CMK (cell line): Measurements from ENCODE around the gene PLEKHA6.
"Not testable (repeated sequence)": the region's sequence is repeated elsewhere in the genome, so short reads cannot be mapped to it uniquely, and the experiment has no call there.

Experiments used
- DNase-seq: peaks from one replicate; pipeline ENCODE4 v3.0.0-alpha.2; 2010; ENCODE audit warnings: low read depth

Gene PLEKHA6

DNA sequence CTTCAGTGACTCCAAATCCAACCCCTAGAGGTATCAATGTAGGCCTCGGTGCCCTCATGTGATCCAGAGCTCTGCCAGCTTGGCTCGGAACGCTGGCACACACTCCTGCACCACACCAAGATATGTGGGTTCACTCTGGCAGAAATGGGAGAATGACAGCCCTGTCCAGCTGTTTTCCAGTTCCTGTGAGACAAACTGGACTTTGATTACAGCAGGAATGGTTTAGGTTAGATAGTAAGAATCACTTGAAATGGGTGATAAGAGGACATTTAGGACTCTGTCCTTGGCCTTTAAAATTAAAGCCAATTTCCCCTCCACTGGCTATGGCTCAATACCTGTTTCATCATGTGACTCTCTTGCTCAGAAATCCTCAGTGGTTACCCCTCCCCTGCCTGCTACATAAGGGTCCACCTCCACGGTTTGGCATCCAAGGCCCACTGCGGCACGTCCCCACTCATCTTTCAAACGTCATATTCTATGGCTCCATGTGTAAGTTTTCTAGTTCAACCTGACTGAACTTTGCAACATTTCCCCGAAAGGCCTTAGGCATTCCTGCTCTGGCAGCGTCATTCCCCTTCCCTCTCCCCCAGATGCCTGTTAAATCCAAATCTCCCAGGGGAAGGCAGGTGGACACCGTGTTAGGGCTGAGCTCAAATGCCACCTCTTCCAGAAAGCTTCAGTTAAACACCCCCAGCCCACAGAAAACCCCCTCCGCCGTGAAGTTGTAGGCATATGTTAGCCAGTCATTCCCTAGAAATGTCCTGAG lies 44.7 kb downstream of the PLEKHA6 start:
- DNase-seq, result no peak

DNA sequence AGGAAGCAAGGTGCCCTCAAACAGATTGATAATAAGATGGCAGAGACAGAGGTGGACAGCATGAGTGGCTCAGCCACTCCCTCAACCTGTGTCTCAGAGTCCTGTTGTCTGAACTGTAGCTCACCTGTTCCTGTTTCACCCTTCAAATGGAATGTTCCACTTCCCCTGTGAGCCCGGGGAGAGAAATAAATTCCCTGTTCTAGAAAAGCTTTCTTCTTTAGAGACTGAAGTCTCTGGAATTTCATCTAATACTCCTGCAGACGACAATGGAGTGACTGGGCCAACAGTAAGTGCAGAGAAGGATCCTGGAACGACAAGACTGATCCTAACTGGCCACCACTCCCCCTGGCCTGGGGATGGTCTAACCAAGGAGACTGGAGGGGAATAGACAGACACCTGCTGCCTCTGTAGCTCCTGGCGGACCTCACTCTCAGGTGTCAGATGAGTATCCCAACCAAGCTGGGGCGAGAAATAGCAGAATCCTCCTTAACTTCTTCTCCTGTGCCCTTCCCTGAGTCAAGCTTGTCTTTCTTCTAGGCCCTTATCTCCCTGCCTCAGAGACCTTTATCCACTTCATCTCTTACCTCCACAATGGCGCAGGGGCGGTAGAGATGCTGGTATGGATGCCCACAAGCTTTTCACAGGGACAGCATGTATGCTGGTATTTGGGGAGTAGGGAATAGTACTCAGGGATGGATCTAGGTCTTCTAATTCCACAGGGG lies 45.4 kb downstream of the PLEKHA6 start:
- no peak for DNase-seq

DNA sequence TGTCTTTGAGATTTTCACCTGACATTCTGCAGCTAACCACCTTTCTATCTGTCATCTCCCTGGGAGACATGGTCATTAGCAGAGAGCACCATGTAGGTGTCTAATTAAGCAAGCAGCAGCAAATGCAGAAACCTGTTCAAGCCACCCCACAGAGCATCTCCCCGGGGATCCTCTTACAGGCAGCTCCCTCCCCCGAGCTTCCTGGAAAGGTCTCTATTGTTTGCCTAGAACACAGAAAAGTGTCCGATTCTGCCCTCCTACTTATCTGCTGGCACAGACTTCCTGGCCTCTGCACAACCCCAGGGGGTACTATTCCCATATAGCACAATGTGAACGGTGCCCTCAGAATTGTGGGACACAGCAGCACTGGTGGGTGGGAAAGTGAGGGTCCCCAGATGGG lies 46.1 kb downstream of the PLEKHA6 start:
- no peak for DNase-seq

DNA sequence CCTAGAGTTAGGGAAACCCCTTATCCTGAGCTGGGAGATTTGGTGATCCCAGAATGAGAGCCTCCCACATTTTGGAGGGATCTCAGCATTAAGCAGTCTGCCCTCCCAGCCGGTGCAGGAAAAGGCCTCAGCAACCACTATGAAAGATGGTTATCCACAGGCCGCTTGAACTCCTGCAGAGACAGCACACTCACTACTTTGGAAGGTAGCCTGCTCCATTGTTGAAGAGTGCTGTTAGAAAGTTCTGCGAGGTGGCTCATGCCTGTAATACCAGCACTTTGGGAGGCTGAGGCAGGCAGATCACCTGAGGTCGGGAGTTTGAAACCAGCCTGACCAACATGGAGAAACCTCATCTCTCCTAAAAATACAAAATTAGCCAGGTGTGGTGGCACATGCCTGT lies 48.8 kb downstream of the PLEKHA6 start:
- not testable (repeated sequence) for DNase-seq

DNA sequence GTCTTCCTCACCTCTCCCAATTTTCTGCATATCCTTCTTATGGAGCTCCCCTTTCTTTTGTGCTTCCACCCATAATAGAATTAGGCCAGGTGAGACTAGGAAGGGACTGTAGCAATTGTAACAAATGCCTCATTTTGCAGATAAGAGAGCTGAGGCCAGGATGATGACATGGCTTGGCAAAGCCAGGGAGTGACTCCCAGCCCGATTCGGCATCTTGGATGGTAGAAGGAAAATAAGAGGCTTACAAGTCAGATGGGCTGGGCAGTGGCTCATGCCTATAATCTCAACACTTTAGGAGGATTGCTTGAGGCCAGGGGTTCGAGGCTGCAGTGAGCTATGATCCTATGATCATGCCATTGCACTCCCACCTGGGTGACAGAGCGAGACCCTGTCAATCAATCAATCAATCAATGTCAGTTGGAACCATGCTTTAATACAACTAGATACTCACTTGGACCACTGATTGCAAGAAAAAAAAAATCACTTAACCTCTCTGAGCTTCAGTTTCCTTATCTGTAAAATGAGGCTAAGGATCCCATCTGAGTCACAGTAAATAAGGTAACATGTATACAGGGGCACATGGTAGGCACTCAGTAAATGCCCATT lies 51.6 kb downstream of the PLEKHA6 start:
- no peak for DNase-seq

DNA sequence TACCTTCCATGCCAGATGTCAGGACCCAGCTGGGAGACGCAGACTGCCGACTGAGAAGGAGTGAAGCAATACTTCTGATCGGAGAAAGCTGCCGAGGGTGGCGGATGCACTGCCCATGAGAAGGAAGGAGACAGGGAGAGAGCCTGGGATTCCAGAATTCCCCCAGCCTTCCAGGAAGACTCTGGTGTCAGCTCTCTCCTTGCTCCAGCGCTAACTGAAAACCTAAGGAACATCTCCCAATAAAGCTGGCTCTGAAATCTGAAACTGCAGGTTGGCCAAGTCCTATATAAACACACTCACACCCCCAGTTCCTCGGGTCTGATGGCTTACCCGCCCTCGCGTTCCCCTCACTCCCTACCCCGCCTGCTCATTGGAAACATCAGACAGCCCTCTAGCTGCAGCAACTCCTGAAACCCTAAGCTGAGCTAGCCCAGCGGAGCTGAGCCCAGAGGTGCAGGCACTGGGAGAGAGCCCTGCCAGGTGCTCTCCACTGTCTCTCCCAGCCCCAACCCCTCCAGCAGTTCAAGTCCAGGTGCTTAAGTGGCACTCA lies 52.3 kb downstream of the PLEKHA6 start:
- no peak for DNase-seq

DNA sequence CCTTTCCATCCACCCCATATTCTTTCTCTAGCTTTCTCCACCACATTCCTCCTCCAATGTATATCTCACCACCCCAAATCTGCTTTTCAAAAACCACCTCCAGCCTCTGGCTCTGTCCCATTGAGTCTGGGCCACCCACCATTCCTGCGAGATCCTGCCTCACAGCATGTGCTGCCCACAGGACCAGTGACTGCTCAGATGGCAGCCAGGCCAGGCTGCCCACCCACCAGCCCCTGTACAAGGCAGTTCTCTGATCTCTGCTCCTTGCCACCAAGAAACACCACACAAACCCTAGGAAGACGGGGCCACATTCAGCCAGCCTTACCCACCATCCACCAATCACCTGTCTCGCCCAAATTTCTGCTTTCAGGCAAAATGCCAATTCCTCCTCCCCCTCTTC lies 53.7 kb downstream of the PLEKHA6 start:
- no peak for DNase-seq

DNA sequence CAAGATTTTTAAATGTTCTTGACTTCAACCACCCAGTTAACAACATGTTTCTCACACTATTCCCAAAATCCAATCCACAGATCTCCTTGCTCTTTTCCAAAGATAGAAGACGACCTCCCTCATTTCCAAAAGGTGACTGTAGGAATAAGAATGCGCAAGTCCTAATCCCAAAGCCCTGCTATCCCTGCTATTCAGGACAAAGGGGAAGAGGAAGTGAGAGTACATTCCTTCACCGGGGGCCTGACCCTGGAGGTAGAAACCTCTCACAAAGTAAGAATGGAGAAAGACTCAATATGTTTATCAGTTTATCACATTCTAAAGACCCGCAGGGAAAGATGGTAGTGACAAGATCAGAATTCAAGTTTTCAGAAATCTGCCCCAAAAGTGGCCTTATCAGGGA lies 55.7 kb downstream of the PLEKHA6 start:
- DNase-seq, result no peak

DNA sequence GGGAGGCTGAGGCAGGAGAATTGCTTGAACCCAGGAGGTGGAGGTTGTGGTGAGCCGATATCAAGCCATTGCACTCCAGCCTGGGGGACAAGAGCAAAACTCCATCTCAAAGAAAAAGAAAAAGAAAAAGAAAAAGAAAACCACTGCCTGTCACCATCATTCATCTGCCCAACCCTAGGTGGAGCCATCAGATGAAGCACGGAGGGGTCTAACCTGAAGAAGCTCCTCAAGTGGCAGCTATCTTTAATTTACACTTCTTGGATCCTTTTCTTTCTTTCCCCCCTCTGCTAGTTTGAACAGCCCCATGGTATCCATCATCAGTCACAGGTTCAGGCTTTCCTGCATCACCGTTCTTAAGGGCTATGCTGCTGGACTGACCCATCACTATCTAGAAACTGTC lies 57.0 kb downstream of the PLEKHA6 start:
- DNase-seq, result no peak

DNA sequence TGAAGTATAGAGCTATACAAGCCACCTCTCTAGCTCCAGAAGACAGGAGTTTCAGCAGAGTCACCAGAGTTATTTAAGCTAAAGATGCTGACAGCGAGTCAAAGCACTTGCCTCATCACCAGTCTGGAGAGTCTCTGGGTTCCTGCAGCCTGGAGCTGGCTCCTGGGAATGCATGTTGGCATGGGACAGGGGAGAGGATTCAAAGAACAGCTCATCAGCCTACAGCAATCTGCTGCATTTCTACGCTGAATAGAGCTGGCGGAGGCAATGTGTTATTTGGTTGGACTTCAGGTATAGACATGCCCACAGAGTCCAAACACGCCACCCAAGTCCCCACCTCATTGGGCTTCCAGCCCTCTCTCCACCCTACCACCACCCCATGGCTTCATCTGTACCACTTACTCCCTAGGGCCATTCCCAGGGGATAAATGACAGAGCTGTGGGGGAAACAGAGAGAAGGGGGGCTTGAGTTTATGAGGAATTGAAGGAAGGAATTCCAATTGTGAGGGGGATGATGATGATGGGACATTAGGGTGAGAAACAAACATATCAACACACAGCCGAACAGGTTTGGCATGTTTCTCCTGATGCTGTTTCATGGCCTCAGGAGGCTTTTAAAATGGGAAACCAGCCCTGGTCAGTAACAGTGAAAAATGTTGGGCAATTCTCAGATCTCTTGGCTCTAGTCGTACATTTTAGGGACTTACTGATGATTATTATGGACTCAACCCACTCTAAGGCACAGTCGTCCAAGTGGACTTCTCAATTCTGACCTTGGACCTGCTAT lies 58.4 kb downstream of the PLEKHA6 start:
- no peak for DNase-seq

DNA sequence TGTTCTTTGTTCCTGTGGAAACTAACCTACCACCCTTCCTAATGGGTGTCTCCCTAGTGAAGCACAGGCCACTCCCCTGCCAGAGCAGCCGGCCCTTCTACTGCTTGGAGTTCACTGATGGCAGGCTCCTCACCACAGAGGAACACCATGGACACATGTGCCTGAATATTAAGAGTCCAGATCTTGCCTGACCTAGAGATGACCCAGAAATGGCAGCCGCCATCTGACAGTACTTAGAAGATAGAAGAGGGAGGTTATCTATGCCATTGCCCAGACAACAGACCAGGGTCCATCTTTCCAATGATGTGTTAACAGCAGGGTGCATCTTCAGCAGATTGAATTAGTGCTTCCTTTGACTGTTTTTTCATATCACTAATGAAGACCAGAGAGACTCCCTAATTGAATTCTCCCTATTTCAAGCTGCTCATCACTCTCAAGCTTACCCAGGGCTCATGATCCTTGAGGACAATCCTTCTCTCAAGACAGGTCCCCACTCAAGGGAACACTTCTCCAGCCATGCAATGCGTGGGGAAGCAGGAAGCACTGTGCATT lies 59.8 kb downstream of the PLEKHA6 start:
- DNase-seq, result peak; percentile 80

DNA sequence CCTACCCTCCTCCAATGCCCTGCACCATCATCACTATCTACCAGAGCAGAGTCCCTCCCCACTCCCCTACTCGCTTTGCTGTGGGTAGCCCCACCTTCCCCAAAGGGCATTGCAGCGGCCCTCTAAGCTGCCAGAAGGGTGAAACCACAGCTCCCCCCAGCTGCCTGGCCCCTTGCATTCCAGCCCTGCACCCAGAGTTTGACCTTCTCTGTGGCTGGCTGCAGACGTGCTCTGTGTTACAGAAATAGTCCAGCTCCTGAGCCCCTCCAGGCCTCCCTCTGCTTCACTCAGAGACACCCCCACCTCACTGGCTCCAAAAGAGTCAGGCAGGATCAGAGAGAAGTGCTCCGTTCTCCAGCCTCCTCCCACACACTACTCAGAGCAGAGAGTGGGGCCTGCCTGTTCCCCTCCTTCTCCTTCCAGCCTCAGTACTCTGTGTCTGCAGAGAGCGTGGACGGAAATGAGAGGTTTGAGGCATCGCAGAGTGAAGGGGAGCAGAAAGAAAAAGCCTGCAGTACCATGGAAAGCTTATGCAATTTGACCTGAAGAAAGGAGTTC lies 63.2 kb downstream of the PLEKHA6 start:
- peak; percentile 86 for DNase-seq

DNA sequence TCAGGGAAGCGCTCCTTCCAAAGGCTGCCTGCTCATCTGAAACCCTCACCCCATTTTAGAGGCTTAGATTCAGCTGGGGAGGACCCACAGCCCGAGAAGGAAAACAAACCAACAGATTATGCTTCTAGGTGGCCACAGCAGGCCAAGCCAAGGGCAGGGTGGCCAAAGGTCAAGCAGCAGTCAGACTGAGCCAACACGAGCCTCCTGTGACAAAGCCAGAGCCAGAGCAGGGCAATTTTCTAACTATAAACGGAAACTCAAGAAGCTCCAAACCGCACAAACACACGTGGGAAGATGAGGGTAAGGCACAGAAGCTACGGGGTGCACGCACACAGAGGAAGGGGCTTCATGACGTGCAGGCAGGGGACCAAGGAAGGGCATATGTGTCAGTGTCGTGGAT lies 64.1 kb downstream of the PLEKHA6 start:
- DNase-seq, result no peak

DNA sequence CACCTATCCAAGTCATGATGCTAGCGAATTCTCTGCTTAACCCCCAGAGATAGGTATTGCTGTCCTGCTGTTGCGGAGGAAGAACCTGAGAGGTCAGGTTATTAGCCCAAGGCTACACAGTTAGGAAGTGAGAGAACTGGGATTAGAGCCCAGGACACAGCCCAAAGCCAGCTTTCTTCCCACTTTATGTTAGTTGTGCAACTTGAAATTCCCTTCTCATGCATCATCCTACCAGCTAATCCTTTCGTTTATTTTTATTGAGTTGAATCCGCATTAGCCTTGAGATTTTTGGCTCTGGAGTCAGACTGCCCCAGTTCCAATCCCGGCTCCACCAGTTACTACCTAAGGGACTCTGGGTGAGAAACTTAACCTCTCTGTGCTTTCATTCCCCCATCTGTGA lies 65.4 kb downstream of the PLEKHA6 start:
- DNase-seq, result no peak

DNA sequence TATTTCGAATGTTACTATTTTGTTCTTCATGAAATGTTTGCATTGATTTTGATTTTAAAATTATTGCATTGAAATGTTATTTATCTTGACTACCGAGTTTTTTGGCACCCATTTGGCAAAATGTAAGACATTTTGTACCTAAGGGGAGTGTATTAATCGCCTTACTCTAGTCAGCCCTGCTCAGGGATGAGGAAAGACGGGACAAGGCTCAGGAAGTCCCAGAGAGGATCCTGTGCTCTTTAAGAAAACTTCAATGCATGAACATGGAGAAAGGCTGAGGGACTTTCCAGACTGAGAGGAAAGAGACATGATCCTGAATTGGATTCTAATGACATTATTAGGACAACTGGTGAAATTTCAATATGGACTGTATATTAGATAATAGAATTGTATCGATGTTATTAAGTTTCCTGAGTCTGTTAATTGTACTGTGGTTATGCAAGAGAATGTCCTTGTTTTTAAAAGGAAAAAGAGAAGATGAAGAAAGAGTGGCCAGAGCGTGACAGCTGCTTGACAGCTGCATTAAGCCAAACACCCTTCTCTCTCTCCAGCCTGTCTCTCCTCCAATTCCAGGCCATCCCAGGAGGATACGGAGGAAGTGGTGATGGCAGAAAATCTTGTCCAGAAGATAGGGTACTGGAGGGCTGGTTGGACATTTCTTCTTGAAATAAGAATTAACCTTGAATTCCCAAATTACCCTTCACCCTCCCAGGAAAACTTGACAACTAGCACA lies 66.0 kb downstream of the PLEKHA6 start:
- DNase-seq, result no peak

DNA sequence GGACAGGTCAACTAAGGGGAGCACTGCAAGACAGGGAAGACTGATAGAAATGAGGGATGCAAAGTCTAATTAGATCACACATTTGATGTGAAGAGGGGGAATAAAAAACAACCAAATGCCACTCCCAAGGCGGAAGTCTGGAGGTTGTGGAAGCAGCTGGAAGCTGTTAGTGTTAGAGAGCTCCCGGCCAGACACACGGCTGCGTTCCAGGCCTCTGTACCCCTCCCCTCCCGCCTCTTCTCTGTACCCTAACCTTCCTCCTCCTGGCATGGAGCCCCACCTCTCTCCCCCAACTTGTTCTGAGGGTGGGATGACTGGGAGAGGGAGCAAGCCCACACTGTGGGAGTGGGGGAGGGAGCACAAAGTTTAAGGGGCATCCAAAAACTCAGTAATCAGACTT lies 67.0 kb downstream of the PLEKHA6 start:
- DNase-seq, result no peak

DNA sequence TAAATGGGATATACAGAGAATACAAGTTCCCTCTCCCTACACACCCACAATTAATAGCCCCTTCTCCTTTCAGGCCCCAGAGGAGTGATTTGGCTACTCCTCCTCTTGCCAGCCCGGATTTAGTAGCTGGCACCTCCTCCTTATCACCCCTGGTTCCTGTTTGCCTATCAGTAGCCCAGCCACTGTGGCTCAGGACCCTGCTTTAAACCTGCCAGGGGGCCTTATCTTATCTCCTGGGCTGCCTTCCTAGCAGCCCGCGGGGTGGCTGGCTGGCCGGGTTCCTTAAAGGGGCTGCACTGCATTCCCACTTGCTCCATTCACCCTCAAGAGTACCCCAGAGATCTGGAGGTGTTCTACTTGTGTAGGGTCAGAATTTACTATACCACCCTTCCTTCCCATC lies 70.4 kb downstream of the PLEKHA6 start:
- peak; percentile 84 for DNase-seq

DNA sequence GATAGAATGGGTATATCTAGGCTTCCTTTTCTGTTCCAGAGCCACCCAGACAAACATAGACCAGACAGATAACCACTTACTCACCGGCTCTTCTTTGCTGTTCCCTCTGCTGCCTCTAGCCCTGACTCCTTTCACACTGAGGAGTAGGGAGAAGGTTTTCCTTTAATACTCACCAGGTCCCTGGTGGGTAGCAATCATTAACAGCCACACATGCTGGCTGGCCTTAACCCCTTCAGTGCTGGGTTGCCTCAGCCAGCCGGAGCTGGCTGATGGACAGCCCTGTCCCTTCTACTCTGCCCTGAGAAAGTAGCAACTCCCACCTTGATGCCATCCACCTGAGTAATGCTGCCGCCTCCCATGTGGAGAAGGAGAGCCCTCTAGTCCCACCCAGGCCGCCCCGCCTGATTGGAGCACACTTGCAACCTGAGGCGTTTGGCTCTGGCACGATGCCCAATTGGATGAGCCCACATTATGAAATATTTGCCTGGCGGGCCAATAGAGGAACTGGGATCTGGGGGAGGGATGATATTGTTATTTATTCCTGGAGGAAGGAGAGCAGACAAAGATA lies 71.6 kb downstream of the PLEKHA6 start:
- DNase-seq, result no peak

DNA sequence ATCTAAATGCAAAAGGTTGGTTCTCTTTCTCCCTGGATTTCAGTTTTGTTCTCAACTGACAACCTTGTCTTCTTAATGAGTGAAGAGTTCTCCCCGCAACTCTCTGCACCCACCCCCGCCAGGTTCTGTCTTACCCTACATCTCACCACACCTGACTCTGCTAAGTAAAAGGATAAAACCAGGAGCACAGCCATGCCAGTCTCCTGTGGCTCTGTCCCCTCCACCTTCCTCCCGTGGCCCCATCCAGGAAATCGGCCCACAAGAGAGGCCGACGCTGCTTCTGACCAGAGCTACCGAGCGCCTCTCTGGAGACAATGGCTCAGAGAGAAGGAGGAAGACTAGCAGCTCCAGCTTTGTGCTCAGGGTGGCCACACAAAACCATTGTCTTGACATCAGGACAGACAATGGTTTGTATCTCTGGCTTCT lies 72.2 kb downstream of the PLEKHA6 start:
- DNase-seq, result no peak

DNA sequence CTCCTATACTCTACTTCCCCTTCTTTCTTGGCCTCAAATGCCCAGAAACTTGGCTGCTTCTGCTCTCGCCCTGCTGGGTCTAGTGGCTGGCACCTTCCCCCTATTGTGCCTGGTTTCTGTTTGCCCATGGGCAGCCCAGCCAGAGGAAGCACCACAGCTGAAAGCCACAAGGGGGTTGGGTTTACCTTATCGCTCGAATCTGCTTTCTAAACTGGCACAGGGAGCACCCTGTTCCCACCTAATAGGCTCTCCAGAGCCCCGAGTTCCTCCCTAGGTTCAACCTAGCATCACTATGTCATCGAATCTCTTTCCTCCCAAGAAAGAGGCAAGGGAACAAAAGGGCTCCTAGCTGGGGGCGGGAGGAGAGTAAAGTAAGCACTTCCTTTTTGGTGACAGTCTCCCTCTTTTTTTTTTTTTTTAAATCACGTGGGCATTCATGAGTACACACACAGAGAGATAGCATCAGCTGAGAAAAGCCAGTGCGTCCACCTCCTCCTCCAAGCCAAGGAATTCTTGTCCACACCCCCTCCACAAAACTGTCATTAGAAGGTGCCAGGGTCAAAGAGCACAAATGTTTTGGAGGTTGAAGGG lies 72.8 kb downstream of the PLEKHA6 start:
- peak; percentile 61 for DNase-seq
